IMR-90 (cell line): ENCODE data around the gene EFCAB3. TPM values are rescaled to one million over a fixed set of nuclear protein-coding genes. Genes with fewer than 3 reads are reported as not detected.

ENCODE experiments used
- ATAC-seq: fragments of 200-7000 bp; cut with Tn5 transposase; 2 replicates; pipeline ENCODE4 v1.9.1; 2020; ENCODE audit warnings: low read depth, mild to moderate bottlenecking, moderate library complexity
- Bru-seq: library from RNA; stranded (reverse); fragments of 400-500 nt; gene quantifications from one replicate; lab custom pipeline; 2021; lab: Mats Ljungman, UMichigan
- BruChase-seq, 2 experiments: library from RNA; stranded (reverse); fragments of 400-500 nt; gene quantifications; one replicate each; lab custom pipeline; 2021; lab: Mats Ljungman, UMichigan
- BruUV-seq: library from RNA; stranded (reverse); fragments of 400-500 nt; replicated peaks from 2 replicates; lab custom pipeline; 2021; lab: Mats Ljungman, UMichigan
- CTCF ChIA-PET: fragments of 300-600 bp; formaldehyde crosslinking; extraction: SDS; loops from one replicate; lab custom pipeline; 2021; ENCODE audit warnings: antibody characterized with exemption; lab: Yijun Ruan, JAX
- POLR2A ChIA-PET: fragments of 300-600 bp; sonication (Branson Sonifier 250); formaldehyde crosslinking; loops from one replicate; lab custom pipeline; 2022; ENCODE audit warnings: antibody characterized with exemption; ENCODE audit not compliant: unreplicated experiment; lab: Charles Lee
- DNase-seq: peaks from one replicate; pipeline ENCODE4 v3.0.0; 2013
- H2AFZ ChIP-seq: replicated peaks from 2 replicates; pipeline ENCODE3; 2013; ENCODE audit warnings: low read length, mild to moderate bottlenecking; ENCODE audit not compliant: poor library complexity
- H2AK5ac ChIP-seq: 2 replicates; pipeline ENCODE4 v1.6.1; 2013; ENCODE audit warnings: low read depth, low read length, inconsistent platforms
- H2AK9ac ChIP-seq: replicated peaks from 2 replicates; pipeline ENCODE3; 2013; ENCODE audit warnings: mild to moderate bottlenecking, low read depth, low read length, moderate library complexity; ENCODE audit not compliant: poor library complexity
- H2BK120ac ChIP-seq: 2 replicates; pipeline ENCODE4 v1.6.1; 2013; ENCODE audit warnings: low read depth, low read length, inconsistent platforms
- H2BK15ac ChIP-seq: 3 replicates; pipeline ENCODE4 v1.6.1; 2013; ENCODE audit warnings: low read depth, low read length, inconsistent platforms
- H2BK20ac ChIP-seq: 2 replicates; pipeline ENCODE4 v1.6.1; 2013; ENCODE audit warnings: low read depth, mild to moderate bottlenecking, inconsistent platforms, low read length, moderate library complexity
- H2BK5ac ChIP-seq: 2 replicates; pipeline ENCODE4 v1.6.1; 2013; ENCODE audit warnings: mild to moderate bottlenecking, low read depth, low read length, inconsistent platforms; ENCODE audit not compliant: poor library complexity, severe bottlenecking
- H3K14ac ChIP-seq: replicated peaks from 2 replicates; pipeline ENCODE4 v1.6.1; 2013; ENCODE audit warnings: low read depth, low read length, inconsistent platforms
- H3K18ac ChIP-seq: 2 replicates; pipeline ENCODE4 v1.6.1; 2013; ENCODE audit warnings: low read depth, low read length, control low read depth
- H3K23ac ChIP-seq: 2 replicates; pipeline ENCODE4 v1.6.1; 2013; ENCODE audit warnings: low read depth, low read length, inconsistent platforms
- H3K27ac ChIP-seq: 2 replicates; pipeline ENCODE4 v1.5.1; 2013; ENCODE audit warnings: mild to moderate bottlenecking, control low read depth, low read length; ENCODE audit not compliant: insufficient read depth
- H3K27me3 ChIP-seq: 2 replicates; pipeline ENCODE4 v1.6.1; 2013; ENCODE audit warnings: low read length; ENCODE audit not compliant: control insufficient read depth, insufficient read depth
- H3K36me3 ChIP-seq: 2 replicates; pipeline ENCODE4 v1.6.1; 2013; ENCODE audit warnings: low read length, mixed read lengths; ENCODE audit not compliant: control insufficient read depth, insufficient read depth
- H3K4ac ChIP-seq: 2 replicates; pipeline ENCODE4 v1.6.1; 2013; ENCODE audit warnings: low read depth, low read length, inconsistent platforms
- H3K4me1 ChIP-seq: 2 replicates; pipeline ENCODE4 v1.6.1; 2013; ENCODE audit warnings: low read length, mixed read lengths; ENCODE audit not compliant: control insufficient read depth, insufficient read depth
- H3K4me2 ChIP-seq: 2 replicates; pipeline ENCODE4 v1.6.1; 2013; ENCODE audit warnings: low read depth, mild to moderate bottlenecking, control low read depth, low read length, moderate library complexity
- H3K4me3 ChIP-seq: 2 replicates; pipeline ENCODE4 v1.5.1; 2013; ENCODE audit warnings: low read depth, mild to moderate bottlenecking, control low read depth, low read length, moderate library complexity; ENCODE audit not compliant: insufficient read depth
- H3K56ac ChIP-seq: 2 replicates; pipeline ENCODE4 v1.6.1; 2013; ENCODE audit warnings: low read length, inconsistent platforms; ENCODE audit not compliant: insufficient read depth; ENCODE audit errors: extremely low read depth
- H3K79me1 ChIP-seq, 2 experiments: 2 replicates each; pipeline ENCODE4 v1.6.1; 2013; ENCODE audit warnings: low read length in 2 of 2, inconsistent platforms in 1 of 2, low read depth in 1 of 2
- H3K9ac ChIP-seq: 2 replicates; pipeline ENCODE4 v1.6.1; 2013; ENCODE audit warnings: low read depth, low read length, control low read depth
- H3K9me1 ChIP-seq: 2 replicates; pipeline ENCODE4 v1.6.1; 2013; ENCODE audit warnings: low read length, inconsistent platforms; ENCODE audit not compliant: insufficient read depth
- H3K9me3 ChIP-seq: 2 replicates; pipeline ENCODE4 v1.6.1; 2013; ENCODE audit warnings: low read length; ENCODE audit not compliant: control insufficient read depth, insufficient read depth
- H4K20me1 ChIP-seq: 2 replicates; pipeline ENCODE4 v1.6.1; 2013; ENCODE audit warnings: low read length, inconsistent platforms; ENCODE audit not compliant: insufficient read depth
- H4K5ac ChIP-seq: 2 replicates; pipeline ENCODE4 v1.6.1; 2013; ENCODE audit warnings: mild to moderate bottlenecking, low read depth, low read length, control low read depth
- H4K8ac ChIP-seq, 2 experiments: 2 replicates each; pipeline ENCODE4 v1.6.1; 2013; ENCODE audit warnings: low read depth in 2 of 2, low read length in 2 of 2, control low read depth in 1 of 2, inconsistent platforms in 1 of 2
- H4K91ac ChIP-seq: 2 replicates; pipeline ENCODE4 v1.6.1; 2013; ENCODE audit warnings: low read depth, low read length, inconsistent platforms; ENCODE audit not compliant: insufficient read depth
- BHLHE40 ChIP-seq: fragments of 150-350 bp; IDR thresholded peaks from 2 replicates; pipeline ENCODE4 v1.6.1; 2016; ENCODE audit warnings: mild to moderate bottlenecking, low read depth, low read length
- CEBPB ChIP-seq: IDR thresholded peaks from 2 replicates; pipeline ENCODE4 v1.6.1; 2012; ENCODE audit warnings: low read depth, low read length, improper control_type of control experiment
- CHD1 ChIP-seq: IDR thresholded peaks from 2 replicates; pipeline ENCODE4 v1.6.1; 2012; ENCODE audit warnings: low read depth, low read length, improper control_type of control experiment
- FOS ChIP-seq: fragments of 150-350 bp; IDR thresholded peaks from 2 replicates; pipeline ENCODE4 v1.6.1; 2016; ENCODE audit warnings: low read depth, low read length
- MAFK ChIP-seq: IDR thresholded peaks from 2 replicates; pipeline ENCODE4 v1.6.1; 2012; ENCODE audit warnings: low read depth, low read length, improper control_type of control experiment
- MAZ ChIP-seq: IDR thresholded peaks from 2 replicates; pipeline ENCODE4 v1.6.1; 2012; ENCODE audit warnings: low read depth, mild to moderate bottlenecking, low read length, improper control_type of control experiment, moderate library complexity, borderline replicate concordance
- MXI1 ChIP-seq: IDR thresholded peaks from 2 replicates; pipeline ENCODE4 v1.6.1; 2012; ENCODE audit warnings: low read depth, mild to moderate bottlenecking, low read length, moderate library complexity, borderline replicate concordance
- NFE2L2 ChIP-seq: fragments of 150-350 bp; IDR thresholded peaks from 2 replicates; pipeline ENCODE4 v1.6.1; 2016; ENCODE audit warnings: low read depth, mild to moderate bottlenecking, low read length
- POLR2A ChIP-seq: IDR thresholded peaks from 2 replicates; pipeline ENCODE4 v1.6.1; 2012; ENCODE audit warnings: mild to moderate bottlenecking, low read depth, low read length
- RAD21 ChIP-seq: IDR thresholded peaks from 2 replicates; pipeline ENCODE4 v1.6.1; 2012; ENCODE audit warnings: low read length, improper control_type of control experiment
- RCOR1 ChIP-seq: IDR thresholded peaks from 2 replicates; pipeline ENCODE4 v1.6.1; 2012; ENCODE audit warnings: mild to moderate bottlenecking, low read length, improper control_type of control experiment; ENCODE audit not compliant: insufficient replicate concordance
- RFX5 ChIP-seq: IDR thresholded peaks from 2 replicates; pipeline ENCODE4 v1.8.0; 2012; ENCODE audit warnings: low read depth, mild to moderate bottlenecking, low read length, moderate library complexity
- SMC3 ChIP-seq: fragments of 150-350 bp; IDR thresholded peaks from 2 replicates; pipeline ENCODE4 v1.6.1; 2016; ENCODE audit warnings: low read depth, mild to moderate bottlenecking, antibody characterized with exemption, low read length, moderate library complexity
- WGBS, 2 experiments: methylation state at CpG; one replicate each; pipeline versions ENCODE4 v1.1.5 to v1.1.7; 2013; ENCODE audit warnings: missing lambda C conversion rate in 2 of 2; ENCODE audit not compliant: insufficient read length in 1 of 2; ENCODE audit errors: extremely low coverage in 2 of 2; 5-methylcytosine and 5-hydroxymethylcytosine counted together
- dilution Hi-C: fragments of 300-500 bp; cut with HindIII; formaldehyde crosslinking; loops from one replicate; pipeline ENCODE4 v1.14.3; 2018; ENCODE audit warnings: low sequenced_read_pairs; ENCODE audit not compliant: unreplicated experiment
- in situ Hi-C: fragments of 300-500 bp; cut with MboI; formaldehyde crosslinking; loops from 3 replicates; pipeline ENCODE4 v1.14.3; 2019; ENCODE audit warnings: low sequenced_read_pairs, inconsistent platforms, mixed read lengths
- intact Hi-C: fragments of 100-400 bp; cut with micrococcal nuclease; formaldehyde crosslinking; loops from 2 replicates; pipeline ENCODE4 v1.10.0; 2022
- long read RNA-seq: library from polyadenylated mRNA; unstranded; transcript quantifications from one replicate; pipeline ENCODE4 v2.0.0, GENCODE V29; 2021; ENCODE audit not compliant: unreplicated experiment
- polyA plus RNA-seq, 3 experiments: library from polyadenylated mRNA; depleted of rRNA; stranded (reverse); fragments of >200 nt; gene quantifications; 2 replicates each; pipeline ENCODE4 v1.2.3, GENCODE V29; 2012; ENCODE audit warnings: low replicate concordance in 1 of 3
- total RNA-seq: library from RNA; depleted of rRNA; stranded (reverse); fragments of >200 nt; gene quantifications from 2 replicates; pipeline ENCODE4 v1.2.3, GENCODE V29; 2012; rRNA removed
- TF ChIP-seq, protein P1 (sequence below): fragments of 150-350 bp; IDR thresholded peaks from 2 replicates; pipeline ENCODE4 v1.6.1; 2017; ENCODE audit warnings: mild to moderate bottlenecking, antibody characterized with exemption, low read length, low read depth
- TF ChIP-seq, protein P2 (sequence below): fragments of 150-350 bp; IDR thresholded peaks from 2 replicates; pipeline ENCODE4 v1.6.1; 2016; ENCODE audit warnings: low read depth, mild to moderate bottlenecking, low read length, moderate library complexity, borderline replicate concordance
- TF ChIP-seq, protein P3 (sequence below): conservative IDR thresholded peaks from 2 replicates; pipeline ENCODE4 v1.5.1; 2012; ENCODE audit warnings: mild to moderate bottlenecking, low read depth, low read length, improper control_type of control experiment

EFCAB3 gene
- total RNA-seq (not detected in 2 replicates), polyA plus RNA-seq (2012; rRNA removed) (not detected in 2 replicates), Bru-seq, nascent RNA (percentile 1 among the genes with signal in this experiment), BruChase-seq, experiment 1, labeled RNA remaining after a 6-hour chase (percentile 1 among the genes with signal in this experiment), BruChase-seq, experiment 2, labeled RNA remaining after a 2-hour chase (not detected)
- polyA plus RNA-seq (2012; cell fraction: cytosol; rRNA removed): not detected in 2 replicates
- not detected in 2 replicates for polyA plus RNA-seq (2012; cell fraction: nucleus; rRNA removed; ENCODE audit: low replicate concordance)
- long read RNA-seq: 0 reads

DNA sequence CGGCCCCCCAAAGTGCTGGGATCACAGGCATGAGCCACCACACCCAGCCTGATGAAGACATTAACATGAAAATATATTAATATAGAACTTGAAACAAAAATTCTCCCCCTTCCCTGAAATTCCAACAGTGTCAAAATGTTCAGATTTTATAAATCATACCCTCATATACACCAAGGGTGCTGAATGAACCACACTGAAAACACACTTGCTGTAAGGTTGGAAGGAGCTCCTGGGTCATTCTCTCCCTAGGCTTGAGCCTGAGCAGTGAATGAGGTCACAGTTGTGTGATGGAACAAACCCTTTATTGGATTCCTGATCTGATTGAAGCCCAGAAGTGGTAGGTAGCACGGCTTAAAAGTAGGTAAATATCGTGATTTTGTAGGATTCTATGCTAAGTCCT lies at the start of gene EFCAB3:
Gene EFCAB3 (plus strand): TSS at position 301 of the 400 bp plus-strand sequence. CDS start 2,427 bp downstream, outside the sequence.
- no peak within 1 kb of the TSS for H4K91ac ChIP-seq
- no peak within 1 kb of the TSS for H3K23ac ChIP-seq
- H2BK20ac ChIP-seq: no peak within 1 kb of the TSS
- H3K9me3 ChIP-seq: no peaks in the 10 kb centered on the region
- no peak within 1 kb of the TSS for H3K56ac ChIP-seq
- in situ Hi-C loops: no loop called here
- no peak within 1 kb of the TSS for H2BK5ac ChIP-seq
- H4K8ac ChIP-seq: no peak within 1 kb of the TSS
- H3K14ac ChIP-seq: no peak within 1 kb of the TSS
- no peak within 1 kb of the TSS for H3K27ac ChIP-seq
- ATAC-seq (no peak), DNase-seq (no peak)
- no peak within 1 kb of the TSS for H3K4me2 ChIP-seq
- TF ChIP-seq MAFK: no peak
- no peak for TF ChIP-seq NFE2L2
- TF ChIP-seq RFX5: no peak
- TF ChIP-seq, protein P1, sequence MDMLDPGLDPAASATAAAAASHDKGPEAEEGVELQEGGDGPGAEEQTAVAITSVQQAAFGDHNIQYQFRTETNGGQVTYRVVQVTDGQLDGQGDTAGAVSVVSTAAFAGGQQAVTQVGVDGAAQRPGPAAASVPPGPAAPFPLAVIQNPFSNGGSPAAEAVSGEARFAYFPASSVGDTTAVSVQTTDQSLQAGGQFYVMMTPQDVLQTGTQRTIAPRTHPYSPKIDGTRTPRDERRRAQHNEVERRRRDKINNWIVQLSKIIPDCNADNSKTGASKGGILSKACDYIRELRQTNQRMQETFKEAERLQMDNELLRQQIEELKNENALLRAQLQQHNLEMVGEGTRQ: no peak
- TF ChIP-seq RAD21: no peak
- TF ChIP-seq MXI1: no peak
- TF ChIP-seq BHLHE40: no peak
- TF ChIP-seq, protein P2, sequence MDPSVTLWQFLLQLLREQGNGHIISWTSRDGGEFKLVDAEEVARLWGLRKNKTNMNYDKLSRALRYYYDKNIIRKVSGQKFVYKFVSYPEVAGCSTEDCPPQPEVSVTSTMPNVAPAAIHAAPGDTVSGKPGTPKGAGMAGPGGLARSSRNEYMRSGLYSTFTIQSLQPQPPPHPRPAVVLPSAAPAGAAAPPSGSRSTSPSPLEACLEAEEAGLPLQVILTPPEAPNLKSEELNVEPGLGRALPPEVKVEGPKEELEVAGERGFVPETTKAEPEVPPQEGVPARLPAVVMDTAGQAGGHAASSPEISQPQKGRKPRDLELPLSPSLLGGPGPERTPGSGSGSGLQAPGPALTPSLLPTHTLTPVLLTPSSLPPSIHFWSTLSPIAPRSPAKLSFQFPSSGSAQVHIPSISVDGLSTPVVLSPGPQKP: no peak
- no peak for TF ChIP-seq SMC3
- TF ChIP-seq FOS: no peak
- TF ChIP-seq RCOR1: no peak
- no peak for TF ChIP-seq POLR2A
- no peak for TF ChIP-seq CEBPB
- no peak for TF ChIP-seq CHD1
- no peak for TF ChIP-seq MAZ
- TF ChIP-seq, protein P3, sequence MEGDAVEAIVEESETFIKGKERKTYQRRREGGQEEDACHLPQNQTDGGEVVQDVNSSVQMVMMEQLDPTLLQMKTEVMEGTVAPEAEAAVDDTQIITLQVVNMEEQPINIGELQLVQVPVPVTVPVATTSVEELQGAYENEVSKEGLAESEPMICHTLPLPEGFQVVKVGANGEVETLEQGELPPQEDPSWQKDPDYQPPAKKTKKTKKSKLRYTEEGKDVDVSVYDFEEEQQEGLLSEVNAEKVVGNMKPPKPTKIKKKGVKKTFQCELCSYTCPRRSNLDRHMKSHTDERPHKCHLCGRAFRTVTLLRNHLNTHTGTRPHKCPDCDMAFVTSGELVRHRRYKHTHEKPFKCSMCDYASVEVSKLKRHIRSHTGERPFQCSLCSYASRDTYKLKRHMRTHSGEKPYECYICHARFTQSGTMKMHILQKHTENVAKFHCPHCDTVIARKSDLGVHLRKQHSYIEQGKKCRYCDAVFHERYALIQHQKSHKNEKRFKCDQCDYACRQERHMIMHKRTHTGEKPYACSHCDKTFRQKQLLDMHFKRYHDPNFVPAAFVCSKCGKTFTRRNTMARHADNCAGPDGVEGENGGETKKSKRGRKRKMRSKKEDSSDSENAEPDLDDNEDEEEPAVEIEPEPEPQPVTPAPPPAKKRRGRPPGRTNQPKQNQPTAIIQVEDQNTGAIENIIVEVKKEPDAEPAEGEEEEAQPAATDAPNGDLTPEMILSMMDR: no peak
- H3K36me3 ChIP-seq: no peaks in the 10 kb centered on the region
- H3K79me1 ChIP-seq: no peaks in the 10 kb centered on the region
- H2BK120ac ChIP-seq: no peak within 1 kb of the TSS
- H2AK9ac ChIP-seq: no peak within 1 kb of the TSS
- H2AK5ac ChIP-seq: no peak within 1 kb of the TSS
- no peak within 1 kb of the TSS for H2BK15ac ChIP-seq
- WGBS, 2 experiments: no CpG with 5 or more reads among the region's 3 CpGs
- no peak within 1 kb of the TSS for H3K9ac ChIP-seq
- BruUV-seq: no TSS peak
- H3K4me1 ChIP-seq: no peaks in the 10 kb centered on the region
- dilution Hi-C loops: no loop called here
- ChIA-PET CTCF (no interaction called here), POLR2A (no interaction called here)
- no peaks in the 10 kb centered on the region for H4K20me1 ChIP-seq
- no peak within 1 kb of the TSS for H3K4me3 ChIP-seq
- H2AFZ ChIP-seq: no peak within 1 kb of the TSS
- no peak within 1 kb of the TSS for H4K5ac ChIP-seq
- no peak within 1 kb of the TSS for H3K4ac ChIP-seq
- H3K18ac ChIP-seq: no peak within 1 kb of the TSS
- intact Hi-C loops: no loop called here
- no peaks in the 10 kb centered on the region for H3K9me1 ChIP-seq
- H3K27me3 ChIP-seq: peaks cover 12% of the 10 kb centered on the region
